COLO668 (cell line): Measurements from ENCODE around the gene GALNT17.
"Not testable (repeated sequence)": the region's sequence is repeated elsewhere in the genome, so short reads cannot be mapped to it uniquely, and the experiment has no call there.

Experiments
- DNase-seq: peaks from one replicate; lab custom pipeline; 2025; ENCODE audit not compliant: unreplicated experiment; lab: John Stamatoyannopoulos, UW

Gene GALNT17

DNA sequence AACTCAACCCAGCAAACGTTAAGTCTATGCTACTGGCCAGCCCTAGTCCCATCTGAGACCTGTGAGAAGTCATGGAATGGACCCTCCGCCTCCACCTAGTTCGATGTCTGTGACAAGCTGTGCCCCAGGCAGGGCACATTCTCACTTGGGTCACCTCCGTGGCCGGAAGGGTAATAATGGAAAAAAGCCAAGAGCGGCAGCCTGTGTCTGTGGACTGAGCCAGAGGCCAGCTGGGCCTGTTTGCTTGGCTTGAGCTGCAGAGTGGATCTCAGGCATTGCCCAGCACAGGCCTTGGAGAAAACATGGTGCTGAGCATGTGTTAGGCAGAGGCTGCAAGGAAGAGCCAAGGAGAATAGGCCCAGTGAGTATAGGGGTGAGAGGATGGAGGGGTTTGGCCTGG is 97.8 kb downstream of the GALNT17 start:
- DNase-seq, result no peak

- no peak for DNase-seq
Observed at GRCh38 chr7:71235253-71235652, 103.3 kb downstream of the GALNT17 start.

GRCh38 chr7:71236230-71237105 is 104.5 kb downstream of the GALNT17 start:
- DNase-seq, result no peak

DNA sequence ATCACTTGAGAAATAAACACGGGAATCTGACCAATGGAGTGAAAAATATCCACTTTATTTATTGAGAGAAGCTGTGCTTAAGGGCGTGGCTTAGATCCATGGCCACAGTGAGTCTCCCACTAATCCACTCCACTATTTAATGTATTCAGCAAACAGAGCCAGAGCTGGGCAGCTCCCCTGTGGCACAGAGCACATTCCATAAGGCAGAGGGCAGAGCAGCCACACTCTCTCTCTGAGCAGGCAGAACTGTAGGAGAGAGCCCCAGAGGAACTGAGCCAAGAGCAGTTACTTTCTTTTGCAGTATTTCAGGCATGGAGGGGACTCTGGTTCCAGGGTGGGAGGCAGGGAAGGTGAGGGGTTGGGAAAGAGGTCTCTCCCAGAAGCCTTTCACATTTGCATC is 106.0 kb downstream of the GALNT17 start:
- no peak for DNase-seq

DNA sequence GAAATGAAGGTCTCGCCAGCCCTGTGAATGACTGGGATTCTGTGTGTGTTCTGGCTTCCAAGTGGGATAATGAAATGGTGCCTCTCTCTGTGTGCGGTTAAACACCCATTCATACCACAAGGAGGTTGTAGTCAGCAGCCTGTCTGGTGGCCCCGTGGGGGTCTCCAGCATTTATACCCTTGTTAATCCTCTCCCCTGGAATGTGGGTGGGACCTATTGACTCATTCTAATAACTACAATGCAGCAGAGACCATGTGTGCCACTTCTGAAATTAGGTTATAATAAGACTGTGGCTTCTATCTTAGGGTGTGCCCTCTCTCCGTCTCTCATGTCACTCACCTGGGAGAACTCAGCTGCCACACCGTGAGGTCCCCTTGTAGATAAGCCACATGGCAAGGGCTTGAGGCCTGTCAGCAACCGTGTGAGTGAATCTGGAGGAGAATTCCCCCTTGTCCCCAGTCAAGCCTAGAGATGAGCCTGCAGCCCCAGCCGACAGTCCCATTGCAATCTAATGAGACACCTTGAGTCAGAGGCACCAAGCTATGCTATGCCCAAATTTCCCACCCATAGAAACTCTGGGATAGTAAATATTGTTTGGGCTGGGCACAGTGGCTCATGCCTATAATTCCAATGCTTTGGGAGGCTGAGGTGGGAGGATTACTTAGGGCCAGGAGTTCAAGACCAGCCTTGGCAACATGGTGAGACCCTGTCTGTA is 106.8 kb downstream of the GALNT17 start:
- no peak for DNase-seq

DNA sequence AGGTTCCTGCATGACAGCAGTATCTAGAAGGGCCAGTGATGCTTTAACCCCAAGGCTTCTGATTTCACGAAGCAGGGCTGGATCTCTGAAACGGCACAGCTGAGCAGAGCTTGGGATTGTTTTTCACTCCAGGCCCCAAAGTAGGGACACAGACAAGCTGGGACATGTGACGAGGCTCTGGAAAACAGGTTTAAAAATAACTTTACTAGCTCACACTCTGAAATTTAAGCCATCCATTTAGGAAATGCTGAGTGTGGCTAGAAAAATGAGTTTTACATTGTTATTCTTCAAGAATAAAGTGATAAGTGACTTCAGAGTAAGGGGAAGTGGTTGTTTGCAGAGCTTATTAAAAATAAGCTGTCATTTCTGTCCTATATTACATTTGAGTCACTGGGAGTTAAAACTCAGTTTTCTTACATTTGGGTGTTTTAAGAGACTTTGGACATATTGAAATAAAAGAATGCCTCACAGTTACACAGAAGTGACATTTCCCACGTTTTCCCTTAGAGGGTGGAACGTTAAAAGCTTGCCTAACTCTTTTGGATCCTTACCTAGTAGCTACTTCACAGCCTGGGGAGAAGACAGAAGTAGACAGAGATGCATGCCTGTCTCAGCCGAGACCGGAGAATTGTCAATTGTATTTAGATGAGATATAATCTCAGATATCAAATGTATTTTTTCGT is 107.8 kb downstream of the GALNT17 start:
- no peak for DNase-seq

- DNase-seq, result no peak
Observed at GRCh38 chr7:71243736-71244410, 111.9 kb downstream of the GALNT17 start.

GRCh38 chr7:71245038-71245437 is 113.1 kb downstream of the GALNT17 start:
- no peak for DNase-seq

GRCh38 chr7:71251706-71252105 is 119.8 kb downstream of the GALNT17 start:
- no peak for DNase-seq

- DNase-seq, result no peak
Observed at GRCh38 chr7:71254751-71255150, 122.8 kb downstream of the GALNT17 start.

- DNase-seq, result no peak
Observed at GRCh38 chr7:71255537-71256178, 123.7 kb downstream of the GALNT17 start.

DNA sequence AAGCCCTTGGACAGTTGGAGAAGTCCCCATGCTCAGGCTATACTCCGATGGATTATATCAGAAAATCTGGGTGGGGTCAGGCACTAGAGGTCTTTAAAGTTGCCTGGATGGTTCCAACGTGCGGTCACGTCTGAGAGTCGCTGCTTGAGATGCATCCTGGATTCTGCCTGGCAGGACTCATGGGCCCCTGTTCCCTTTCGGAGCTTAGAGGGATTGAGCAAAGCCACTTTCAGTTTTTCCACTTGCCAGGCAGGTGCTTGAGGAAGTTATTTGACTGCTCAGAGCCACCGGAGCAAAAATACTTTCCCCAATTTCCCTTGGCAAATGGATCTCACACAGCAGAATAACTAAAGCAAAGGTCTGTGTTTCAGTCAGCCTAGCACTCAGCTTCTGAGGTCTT is 129.1 kb downstream of the GALNT17 start:
- DNase-seq, result no peak

DNA sequence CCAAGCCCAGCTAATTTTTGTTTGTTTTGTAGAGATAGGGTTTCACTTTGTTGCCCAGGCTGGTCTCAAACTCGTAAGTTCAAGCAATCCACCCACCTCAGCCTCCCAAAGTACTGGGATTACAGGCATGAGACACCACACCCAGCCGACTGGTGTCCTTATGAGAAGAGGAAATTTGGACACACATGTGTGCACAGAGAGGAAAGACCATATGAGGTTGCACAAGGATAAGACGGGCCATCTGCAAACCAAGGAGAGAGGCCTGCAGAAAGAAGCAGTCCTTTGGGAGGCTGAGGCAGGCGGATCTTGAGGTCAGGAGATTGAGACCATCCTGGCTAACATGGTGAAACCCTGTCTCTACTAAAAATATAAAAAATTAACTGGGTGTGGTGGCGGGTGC is 130.9 kb downstream of the GALNT17 start:
- not testable (repeated sequence) for DNase-seq

- DNase-seq, result no peak
Observed at GRCh38 chr7:71264005-71264404, 132.1 kb downstream of the GALNT17 start.

GRCh38 chr7:71266912-71267311 is 135.0 kb downstream of the GALNT17 start:
- DNase-seq, result no peak

- no peak for DNase-seq
Observed at GRCh38 chr7:71267734-71268469, 136.0 kb downstream of the GALNT17 start.

DNA sequence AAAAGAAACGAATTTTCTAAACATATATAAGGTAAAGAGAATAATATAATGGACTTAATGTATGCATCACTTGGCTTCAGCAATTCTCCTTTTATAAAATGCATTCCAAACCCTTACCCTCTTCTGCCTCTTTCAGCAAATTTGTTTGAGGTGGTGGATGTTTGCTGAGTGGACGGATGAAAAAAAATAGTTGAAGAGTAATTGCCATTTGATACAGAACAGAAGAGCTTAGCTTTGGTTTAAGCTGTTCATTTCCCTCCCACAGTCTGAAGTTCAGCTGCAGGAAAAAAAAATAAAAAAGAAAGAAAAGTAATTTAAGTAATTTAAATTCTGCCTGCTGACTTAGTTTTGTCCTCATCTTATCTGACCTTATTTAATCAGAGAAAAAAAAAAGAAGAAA is 138.6 kb downstream of the GALNT17 start:
- DNase-seq, result no peak

- DNase-seq, result no peak
Observed at GRCh38 chr7:71271203-71271602, 139.3 kb downstream of the GALNT17 start.

- no peak for DNase-seq
Observed at GRCh38 chr7:71272509-71273490, 140.9 kb downstream of the GALNT17 start.
